Esophagus squamous epithelium (tissue), 4 donors: ENCODE measurements around the gene ARHGAP26.

Experiments
- POLR2A ChIP-seq, 4 donors: fragments of 450-650 bp; IDR thresholded peaks; one replicate each; pipeline ENCODE4 v1.6.1; 2017; ENCODE audit warnings: antibody characterized with exemption in 4 of 4, mild to moderate bottlenecking in 4 of 4, moderate library complexity in 3 of 4
- TF ChIP-seq, protein P1 (sequence below), 6 experiments: fragments of 450-650 bp in 4 of 6; fragments of 200-600 bp in 2 of 6; sonication (generic) in 2 of 6; IDR thresholded peaks; one replicate each; pipeline ENCODE4 v1.5.1; 2016 to 2019; ENCODE audit warnings: antibody characterized with exemption in 6 of 6, mild to moderate bottlenecking in 4 of 6, moderate library complexity in 4 of 6

- no peak for TF ChIP-seq POLR2A (IDR thresholded peaks at IDR 0.05)
- TF ChIP-seq, protein P1, sequence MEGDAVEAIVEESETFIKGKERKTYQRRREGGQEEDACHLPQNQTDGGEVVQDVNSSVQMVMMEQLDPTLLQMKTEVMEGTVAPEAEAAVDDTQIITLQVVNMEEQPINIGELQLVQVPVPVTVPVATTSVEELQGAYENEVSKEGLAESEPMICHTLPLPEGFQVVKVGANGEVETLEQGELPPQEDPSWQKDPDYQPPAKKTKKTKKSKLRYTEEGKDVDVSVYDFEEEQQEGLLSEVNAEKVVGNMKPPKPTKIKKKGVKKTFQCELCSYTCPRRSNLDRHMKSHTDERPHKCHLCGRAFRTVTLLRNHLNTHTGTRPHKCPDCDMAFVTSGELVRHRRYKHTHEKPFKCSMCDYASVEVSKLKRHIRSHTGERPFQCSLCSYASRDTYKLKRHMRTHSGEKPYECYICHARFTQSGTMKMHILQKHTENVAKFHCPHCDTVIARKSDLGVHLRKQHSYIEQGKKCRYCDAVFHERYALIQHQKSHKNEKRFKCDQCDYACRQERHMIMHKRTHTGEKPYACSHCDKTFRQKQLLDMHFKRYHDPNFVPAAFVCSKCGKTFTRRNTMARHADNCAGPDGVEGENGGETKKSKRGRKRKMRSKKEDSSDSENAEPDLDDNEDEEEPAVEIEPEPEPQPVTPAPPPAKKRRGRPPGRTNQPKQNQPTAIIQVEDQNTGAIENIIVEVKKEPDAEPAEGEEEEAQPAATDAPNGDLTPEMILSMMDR (IDR thresholded peaks at IDR 0.05): no peak
These were observed 86.1 kb downstream of the ARHGAP26 start for GRCh38 chr5:142856269-142856782.
